Limb (tissue), 2 donors: ENCODE results near the gene TERC.

Source experiments
- DNase-seq, 2 donors: peaks; one replicate each; pipeline ENCODE4 v3.0.0-alpha.2; 2016; ENCODE audit errors: extremely low spot score in 2 of 2

Gene TERC

DNA sequence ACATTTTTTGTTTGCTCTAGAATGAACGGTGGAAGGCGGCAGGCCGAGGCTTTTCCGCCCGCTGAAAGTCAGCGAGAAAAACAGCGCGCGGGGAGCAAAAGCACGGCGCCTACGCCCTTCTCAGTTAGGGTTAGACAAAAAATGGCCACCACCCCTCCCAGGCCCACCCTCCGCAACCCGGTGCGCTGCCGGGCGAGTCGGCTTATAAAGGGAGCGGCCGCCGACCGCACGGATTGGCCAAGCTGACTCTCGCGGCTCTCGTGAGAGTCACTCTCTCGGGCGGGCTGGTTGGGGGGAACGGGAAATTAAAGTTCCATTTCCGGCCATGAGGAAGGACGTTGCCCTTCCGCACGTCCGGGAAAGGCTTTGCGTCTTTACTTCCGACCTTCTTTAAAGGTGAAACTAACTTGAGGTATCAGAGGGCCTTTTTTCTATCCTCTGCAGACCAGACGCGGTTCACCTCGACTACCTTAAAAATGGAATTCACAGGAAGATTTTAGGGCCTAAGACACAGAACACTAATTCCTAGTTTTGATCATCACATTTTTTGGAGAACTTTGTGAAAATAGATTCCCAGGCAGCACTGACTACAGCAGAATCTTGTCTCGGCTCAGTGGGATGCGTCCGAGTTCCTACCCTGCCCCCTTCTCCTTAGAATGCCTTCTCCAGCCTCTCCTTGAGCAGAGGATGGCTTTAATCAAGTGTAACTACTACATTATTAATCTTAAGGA, at the start of gene TERC:
TSS of gene TERC (minus strand) at position 179 of the 731 bp plus-strand sequence.
- DNase-seq = peak; percentile 94

- no peak for DNase-seq
Observed at GRCh38 chr3:169813757-169814517, 49.1 kb upstream of the TERC start.

GRCh38 chr3:169813278-169813677, 48.4 kb upstream of the TERC start:
- no peak for DNase-seq

DNA sequence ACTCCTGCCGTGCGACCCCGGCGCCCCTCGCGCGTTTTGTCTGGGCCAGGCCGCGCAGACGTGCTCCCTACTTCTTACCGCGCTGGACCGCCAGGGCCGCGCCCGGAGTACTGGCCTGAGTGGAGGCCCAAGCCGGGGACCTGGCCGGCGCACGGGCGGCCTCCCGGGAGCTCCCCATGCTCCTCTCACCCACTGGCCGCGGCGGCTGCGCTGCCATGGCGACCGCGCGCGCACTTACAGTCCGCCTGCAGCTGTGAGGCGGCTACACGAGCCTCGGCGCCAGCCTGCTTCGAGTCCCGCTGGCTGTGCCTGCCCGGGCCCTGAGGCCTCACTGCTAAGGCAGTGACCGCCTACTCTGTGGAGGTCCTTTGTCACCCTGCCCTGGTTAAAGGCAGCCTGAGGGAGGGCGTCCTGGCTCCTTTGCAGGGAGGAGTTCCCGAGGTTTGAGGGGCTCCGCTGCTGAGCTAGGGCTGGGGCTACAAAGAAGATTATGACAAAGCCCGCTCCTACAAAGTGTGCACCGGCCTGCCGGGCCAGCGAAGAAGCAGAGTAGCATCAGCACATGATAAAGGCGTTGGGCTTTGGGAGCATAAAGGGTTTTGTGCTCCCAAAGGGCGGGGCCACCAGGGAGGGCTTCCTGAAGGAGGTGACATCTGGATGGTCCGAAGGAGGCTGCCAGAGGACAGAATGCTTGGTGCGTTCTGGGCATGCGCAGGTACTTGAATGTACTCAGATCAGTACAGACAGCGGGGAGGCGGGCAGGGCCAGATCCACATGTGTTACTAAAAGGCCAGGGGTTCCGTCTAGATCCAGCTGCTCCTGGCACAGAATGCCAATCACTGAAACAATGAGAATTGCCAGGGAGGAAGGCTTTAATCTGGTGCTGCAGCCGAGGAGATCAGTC, 47.7 kb upstream of the TERC start, which contains the start of the genes LRRC34 and LRRIQ4:
TSS of gene LRRC34 (minus strand) at position 573 of the 904 bp plus-strand sequence. CDS start at position 217, 356 bp downstream.
TSS of gene LRRIQ4 (plus strand) at position 539 of the 904 bp plus-strand sequence. CDS start 9,052 bp downstream, outside the sequence.
- peak; percentile 80 to 83 for DNase-seq

GRCh38 chr3:169811631-169812331, 46.9 kb upstream of the TERC start:
- DNase-seq = peak in 1 of 2 donors; percentile 39

- no peak for DNase-seq
Observed at GRCh38 chr3:169809230-169809795, 44.5 kb upstream of the TERC start.

- DNase-seq = no peak
Observed at GRCh38 chr3:169804681-169805080, 39.8 kb upstream of the TERC start.

- no peak for DNase-seq
Observed at GRCh38 chr3:169792359-169792758, 27.5 kb upstream of the TERC start.

DNA sequence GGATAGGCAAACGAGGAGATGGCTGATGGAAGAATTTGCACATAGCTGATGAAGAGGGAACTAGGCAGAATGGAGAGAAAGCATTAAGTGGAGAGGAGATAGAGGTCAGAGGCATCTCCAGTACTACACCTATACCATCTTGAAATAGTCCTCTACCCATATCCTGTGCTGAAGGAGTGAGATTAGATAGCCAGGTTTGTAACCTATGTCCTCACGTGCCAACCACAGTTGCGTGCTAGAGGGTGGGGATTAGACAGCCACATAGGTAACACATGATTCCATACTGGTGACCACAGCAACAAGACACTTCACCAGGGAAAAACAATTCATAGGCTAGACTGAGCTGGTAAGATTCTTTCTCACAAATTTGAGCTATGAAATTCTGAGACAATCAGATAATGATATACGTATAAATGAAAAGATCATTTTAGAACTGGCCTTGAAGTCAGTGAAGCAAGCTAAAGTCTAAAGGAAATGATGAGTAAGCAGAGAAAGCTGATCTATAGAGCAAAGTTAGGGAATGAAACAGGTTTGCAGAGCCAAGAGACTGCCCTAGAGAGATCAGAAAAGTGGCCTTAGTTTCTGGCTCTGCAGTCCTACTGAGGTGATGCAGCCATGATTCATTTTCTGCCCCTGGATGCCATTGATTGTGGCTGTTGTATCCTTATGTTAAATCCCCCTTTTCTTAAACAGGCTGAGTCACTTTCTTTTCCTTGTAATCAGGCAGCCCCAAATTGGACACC, 26.0 kb upstream of the TERC start:
- DNase-seq = no peak

- no peak for DNase-seq
Observed at GRCh38 chr3:169790219-169790618, 25.4 kb upstream of the TERC start.

DNA sequence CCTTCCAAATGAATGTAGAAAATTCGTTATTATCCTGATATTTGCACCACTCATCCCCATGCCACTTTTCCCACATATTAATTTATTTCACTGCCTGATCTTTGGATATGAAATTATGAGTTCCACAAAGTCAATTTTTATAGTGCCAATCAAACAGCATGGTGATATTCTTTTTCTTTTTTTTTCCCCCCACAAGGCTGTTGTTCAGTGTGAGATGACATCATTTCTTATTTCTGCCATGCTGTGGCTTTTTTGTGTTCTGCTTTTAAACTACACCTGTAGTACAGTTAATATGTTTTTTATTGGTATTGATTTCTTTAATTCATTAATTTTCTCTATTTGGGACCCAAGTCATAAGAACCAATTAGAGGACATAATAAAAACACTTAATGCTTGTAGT, 22.9 kb upstream of the TERC start:
- no peak for DNase-seq

DNA sequence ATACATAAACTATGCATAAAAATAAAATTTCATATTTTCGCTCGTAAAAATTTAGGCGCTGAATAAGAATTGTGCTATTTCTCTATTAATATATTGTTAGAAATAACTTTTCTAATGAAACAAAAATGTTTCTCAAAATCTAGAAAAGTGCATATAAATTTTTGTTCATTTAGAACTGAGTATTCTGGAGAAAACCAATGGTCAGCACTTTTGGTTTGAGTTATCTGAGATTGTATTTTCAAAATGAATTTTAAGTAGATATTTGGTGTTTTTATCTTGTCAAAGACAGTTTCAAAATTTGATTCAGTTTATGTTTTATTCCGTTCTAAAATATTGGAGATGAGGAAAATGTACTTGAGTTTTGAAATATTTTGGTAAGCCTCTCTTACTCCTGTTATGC, 22.3 kb upstream of the TERC start:
- DNase-seq = no peak

GRCh38 chr3:169781209-169781855, 16.5 kb upstream of the TERC start:
- DNase-seq = no peak

DNA sequence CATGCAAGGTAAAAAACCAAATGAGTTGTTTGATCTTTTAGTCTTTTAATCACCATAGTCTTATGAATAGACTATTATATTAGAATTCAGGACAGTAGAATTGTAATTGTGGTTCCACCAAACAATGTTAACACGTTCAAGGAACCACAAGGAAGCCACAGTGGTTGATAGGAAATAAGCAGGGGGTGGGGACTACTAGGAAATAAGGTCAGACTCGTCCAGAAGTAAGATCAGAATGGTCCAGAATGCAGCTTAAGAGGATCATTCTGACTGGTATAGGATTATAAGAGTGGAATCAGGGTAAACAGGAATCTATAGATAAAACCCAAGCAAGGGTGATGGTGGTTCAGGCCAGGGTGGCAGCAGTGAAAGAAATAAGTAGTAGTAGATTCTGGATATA, 15.9 kb upstream of the TERC start:
- no peak for DNase-seq

- DNase-seq = no peak
Observed at GRCh38 chr3:169777822-169778221, 13.0 kb upstream of the TERC start.

GRCh38 chr3:169774186-169774585, 9.3 kb upstream of the TERC start:
- DNase-seq = no peak

GRCh38 chr3:169772897-169773816, 8.3 kb upstream of the TERC start, which contains the start of gene MYNN:
MYNN (plus strand) TSS chr3:169773396; CDS start chr3:169774296, 900 bp downstream.
- peak; percentile 95 to 96 for DNase-seq

DNA sequence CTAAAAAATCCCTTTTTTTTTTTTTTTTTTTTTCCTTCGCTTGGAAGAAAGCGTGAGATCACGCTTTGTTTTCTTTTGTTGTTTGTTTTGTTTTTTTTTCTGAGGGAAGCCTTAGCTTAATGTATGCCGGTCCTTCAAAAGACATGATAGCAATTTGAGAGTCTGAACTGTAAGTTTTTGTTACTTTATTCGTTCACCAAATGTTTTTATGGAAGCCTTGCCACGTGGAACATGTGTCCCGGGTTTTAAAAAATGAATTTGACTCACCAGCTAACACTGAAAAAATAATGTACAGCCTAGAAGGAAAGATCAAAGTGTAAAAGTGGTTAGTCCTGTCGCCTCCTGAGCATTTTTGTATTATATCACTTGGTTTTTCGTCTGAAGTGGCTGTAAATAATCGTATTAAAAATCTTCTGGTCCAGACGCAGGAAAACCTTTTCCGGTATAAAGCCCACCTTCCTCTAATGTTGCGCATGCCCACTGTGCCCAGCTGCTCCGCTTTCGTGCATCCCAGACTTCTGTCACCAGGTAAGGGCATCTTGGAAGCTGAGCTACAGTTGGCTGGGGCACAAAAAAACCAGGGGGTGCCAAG, 7.5 kb upstream of the TERC start:
- DNase-seq = peak; percentile 86
